ENCODE results near the gene DCST2. TPM values are rescaled to one million over a fixed set of nuclear protein-coding genes. Genes with fewer than 3 reads are reported as not detected.

DCST2 gene
- total RNA-seq, 2 experiments from 2014 or later = 0.21 TPM; not detected in 1

GRCh38 chr1:155053531-155054105 lies 20.0 kb upstream of the DCST2 start:
- ChIA-PET POLR2A (no interaction called here), CTCF (interaction anchor here (1.3 to 4.8 kb wide), 6 partner anchors 8 to 38 kb away, joined by 3 to 30 read pairs (median 7); partner anchors contain the start of genes DCST1 and DCST2)

- ChIA-PET POLR2A (interaction anchor here (0.5 to 0.6 kb wide), 2 partner anchors 115 to 576 kb away, joined by 4 to 7 read pairs; no protein-coding TSS in a partner anchor), CTCF (interaction anchor here (1.2 to 4.8 kb wide), 10 partner anchors 9 to 142 kb away, joined by 3 to 30 read pairs (median 4); partner anchors contain the start of genes DCST1 and DCST2)
Observed at GRCh38 chr1:155052439-155053395, 19.1 kb upstream of the DCST2 start.

- CTCF ChIA-PET = interaction anchor here (1.1 to 4.8 kb wide), 14 partner anchors 8 to 400 kb away, joined by 3 to 30 read pairs (median 4); no protein-coding TSS in a partner anchor
- POLR2A ChIA-PET = interaction anchor here (0.5 to 1.0 kb wide), 6 partner anchors 8 to 575 kb away, joined by 3 to 7 read pairs (median 4); partner anchors contain the start of gene SLC50A1
Observed at GRCh38 chr1:155051777-155052398, 18.3 kb upstream of the DCST2 start.

- CTCF ChIA-PET = interaction anchor here (0.9 to 4.8 kb wide), 19 partner anchors 9 to 399 kb away, joined by 3 to 30 read pairs (median 6); partner anchors contain the start of genes EFNA3, EFNA4, FLAD1 and KRTCAP2
Observed at GRCh38 chr1:155051342-155051776, 17.8 kb upstream of the DCST2 start.

GRCh38 chr1:155050560-155051341 lies 17.2 kb upstream of the DCST2 start, which contains the start of gene ADAM15:
Gene ADAM15, plus strand, starts transcription at chr1:155051316. Its CDS starts 71 bp downstream, at chr1:155051387.
- POLR2A ChIA-PET = interaction anchor here (0.6 to 1.0 kb wide), 5 partner anchors 13 to 86 kb away, joined by 3 to 5 read pairs (median 4); partner anchors contain the start of genes EFNA4 and SLC50A1
- CTCF ChIA-PET = interaction anchor here (0.6 to 4.8 kb wide), 20 partner anchors 9 to 398 kb away, joined by 3 to 30 read pairs (median 6); partner anchors contain the start of genes EFNA3, EFNA4, FLAD1 and KRTCAP2

More at GRCh38 chr1:155051342-155051776, 17.8 kb upstream of the DCST2 start:
- POLR2A ChIA-PET = interaction anchor here (0.6 to 1.0 kb wide), 6 partner anchors 8 to 85 kb away, joined by 3 to 5 read pairs (median 4); partner anchors contain the start of genes EFNA4 and SLC50A1

- ChIA-PET CTCF (interaction anchor here (0.6 to 2.3 kb wide), 18 partner anchors 8 to 123 kb away, joined by 3 to 17 read pairs (median 6); partner anchors contain the start of genes EFNA3, EFNA4, FLAD1 and KRTCAP2), POLR2A (interaction anchor here (1.0 kb wide), 1 partner anchor 32 kb away, joined by 4 read pairs; no protein-coding TSS in a partner anchor)
Observed at GRCh38 chr1:155049651-155050559, 16.3 kb upstream of the DCST2 start.

GRCh38 chr1:155048449-155049334 lies 15.1 kb upstream of the DCST2 start:
- ChIA-PET CTCF (interaction anchor here (1.0 to 2.3 kb wide), 6 partner anchors 12 to 37 kb away, joined by 3 to 8 read pairs (median 6); no protein-coding TSS in a partner anchor), POLR2A (no interaction called here)

GRCh38 chr1:155044812-155045657 lies 11.5 kb upstream of the DCST2 start:
- CTCF ChIA-PET = interaction anchor here (0.6 to 5.8 kb wide), 21 partner anchors 9 to 491 kb away, joined by 3 to 32 read pairs (median 6); partner anchors contain the start of genes DCST1, DCST2, EFNA3 and EFNA4

GRCh38 chr1:155044365-155044764 lies 10.8 kb upstream of the DCST2 start:
- POLR2A ChIA-PET = interaction anchor here (0.6 kb wide), 1 partner anchor 64 kb away, joined by 7 read pairs; no protein-coding TSS in a partner anchor
- CTCF ChIA-PET = interaction anchor here (0.6 to 5.8 kb wide), 21 partner anchors 8 to 492 kb away, joined by 3 to 32 read pairs (median 5); partner anchors contain the start of genes DCST1, DCST2, EFNA3 and KRTCAP2

More at GRCh38 chr1:155044812-155045657, 11.5 kb upstream of the DCST2 start:
- POLR2A ChIA-PET = no interaction called here

- ChIA-PET CTCF (interaction anchor here (0.9 to 5.8 kb wide), 15 partner anchors 9 to 129 kb away, joined by 3 to 32 read pairs (median 6); partner anchors contain the start of genes DCST1, DCST2, EFNA3 and KRTCAP2), POLR2A (interaction anchor here (0.6 kb wide), 1 partner anchor 64 kb away, joined by 7 read pairs; no protein-coding TSS in a partner anchor)
Observed at GRCh38 chr1:155043793-155044192, 10.2 kb upstream of the DCST2 start.

- ChIA-PET POLR2A (no interaction called here), CTCF (interaction anchor here (1.0 to 5.8 kb wide), 10 partner anchors 9 to 129 kb away, joined by 3 to 32 read pairs (median 6); partner anchors contain the start of genes DCST1, DCST2 and KRTCAP2)
Observed at GRCh38 chr1:155043301-155043702, 9.7 kb upstream of the DCST2 start.

GRCh38 chr1:155042789-155043188 lies 9.2 kb upstream of the DCST2 start:
- CTCF ChIA-PET = interaction anchor here (0.6 to 5.8 kb wide), 6 partner anchors 8 to 124 kb away, joined by 3 to 30 read pairs (median 5); partner anchors contain the start of gene ADAM15
- POLR2A ChIA-PET = no interaction called here

- CTCF ChIA-PET = interaction anchor here (1.1 to 5.8 kb wide), 5 partner anchors 20 to 44 kb away, joined by 3 to 30 read pairs (median 6); partner anchors contain the start of gene EFNA4
Observed at GRCh38 chr1:155040358-155041093, 6.9 kb upstream of the DCST2 start.

More at GRCh38 chr1:155040358-155041093, 6.9 kb upstream of the DCST2 start:
- POLR2A ChIA-PET = no interaction called here
